CD4-positive, alpha-beta T cell (primary cell): ENCODE data around the gene DOCK4. TPM values are rescaled to one million over a fixed set of nuclear protein-coding genes. Genes with fewer than 3 reads are reported as not detected.
A peak's percentile ranks its signal among the peaks of the same experiment; 100 is the strongest.

Experiments
- ATAC-seq: fragments of 200-7000 bp; cut with Tn5 transposase; one replicate; pipeline ENCODE4 v1.10.0; 2022; ENCODE audit warnings: mild to moderate bottlenecking; ENCODE audit not compliant: poor library complexity
- CTCF ChIA-PET: fragments of 350-600 bp; sonication (Branson Sonifier 250); formaldehyde crosslinking; loops from one replicate; lab custom pipeline; 2021; ENCODE audit warnings: antibody characterized with exemption, inconsistent platforms; lab: Charles Lee
- POLR2A ChIA-PET: fragments of 350-600 bp; sonication (Branson Sonifier 250); formaldehyde crosslinking; loops from one replicate; lab custom pipeline; 2021; ENCODE audit warnings: antibody characterized with exemption, inconsistent platforms; lab: Charles Lee
- DNase-seq, 14 experiments: peaks; one replicate each; pipeline ENCODE4 v3.0.0-alpha.2; 2013 to 2020; ENCODE audit warnings: mixed read lengths in 2 of 14
- H3K27ac ChIP-seq, 2 donors: one replicate each; pipeline versions ENCODE4 v1.5.1 to v1.7.0; 2013; ENCODE audit warnings: low read length in 2 of 2, low read depth in 1 of 2, mild to moderate bottlenecking in 1 of 2
- H3K27me3 ChIP-seq, 2 experiments: 1 replicate in 1 of 2; 2 replicates in 1 of 2; pipeline versions ENCODE4 v1.6.1 to v1.7.0; 2013; ENCODE audit warnings: low read length in 2 of 2, control low read depth in 1 of 2, mild to moderate bottlenecking in 1 of 2, moderate library complexity in 1 of 2; ENCODE audit not compliant: insufficient read depth in 2 of 2, control insufficient read depth in 1 of 2
- H3K36me3 ChIP-seq: one replicate; pipeline ENCODE4 v1.6.1; 2013; ENCODE audit warnings: low read length, control low read depth; ENCODE audit not compliant: insufficient read depth
- H3K4me1 ChIP-seq: one replicate; pipeline ENCODE4 v1.6.1; 2013; ENCODE audit warnings: low read length, control low read depth; ENCODE audit not compliant: insufficient read depth
- H3K4me3 ChIP-seq: one replicate; pipeline ENCODE4 v1.5.1; 2013; ENCODE audit warnings: mild to moderate bottlenecking, low read length, moderate library complexity
- H3K9me3 ChIP-seq, 2 experiments: 1 replicate in 1 of 2; 2 replicates in 1 of 2; pipeline versions ENCODE4 v1.6.1 to v1.7.0; 2013; ENCODE audit warnings: low read length in 2 of 2, mild to moderate bottlenecking in 2 of 2, control low read depth in 1 of 2, moderate library complexity in 1 of 2; ENCODE audit not compliant: control insufficient read depth in 1 of 2, insufficient read depth in 1 of 2
- H3K27ac Mint-ChIP-seq: one replicate; pipeline ENCODE4 v1.8.0; 2020; ENCODE audit warnings: mixed read lengths
- H3K27me3 Mint-ChIP-seq: one replicate; pipeline ENCODE4 v1.8.0; 2021; ENCODE audit warnings: mixed read lengths
- H3K36me3 Mint-ChIP-seq: one replicate; pipeline ENCODE4 v1.8.0; 2021; ENCODE audit warnings: low read depth, mixed read lengths
- H3K4me1 Mint-ChIP-seq: one replicate; pipeline ENCODE4 v1.8.0; 2021; ENCODE audit warnings: low read depth, mixed read lengths
- H3K4me3 Mint-ChIP-seq: one replicate; pipeline ENCODE4 v1.8.0; 2020; ENCODE audit warnings: mild to moderate bottlenecking, mixed read lengths
- H3K9me3 Mint-ChIP-seq: one replicate; pipeline ENCODE4 v1.8.0; 2020; ENCODE audit warnings: mixed read lengths
- intact Hi-C, 2 experiments: fragments of 100-400 bp; cut with DNase I in 1 of 2; cut with micrococcal nuclease in 1 of 2; formaldehyde crosslinking; loops; one replicate each; pipeline versions ENCODE4 v1.15.1 to v1.9.0; 2023 to 2025; cut with DNase I, micrococcal nuclease
- total RNA-seq, 174 experiments: library from RNA in 2 of 174; stranded (reverse) in 2 of 174; gene quantifications; one replicate each; pipeline ENCODE4 v1.2.3 and lab custom pipeline; 2021 to 2026
- TF ChIP-seq, protein P1 (sequence below): fragments of 200-600 bp; IDR thresholded peaks from one replicate; pipeline ENCODE4 v1.8.0; 2022; ENCODE audit warnings: antibody characterized with exemption, mild to moderate bottlenecking

DOCK4 gene
- total RNA-seq, 2 experiments from 2014 or later, result 0.31 to 0.38 TPM

DNA sequence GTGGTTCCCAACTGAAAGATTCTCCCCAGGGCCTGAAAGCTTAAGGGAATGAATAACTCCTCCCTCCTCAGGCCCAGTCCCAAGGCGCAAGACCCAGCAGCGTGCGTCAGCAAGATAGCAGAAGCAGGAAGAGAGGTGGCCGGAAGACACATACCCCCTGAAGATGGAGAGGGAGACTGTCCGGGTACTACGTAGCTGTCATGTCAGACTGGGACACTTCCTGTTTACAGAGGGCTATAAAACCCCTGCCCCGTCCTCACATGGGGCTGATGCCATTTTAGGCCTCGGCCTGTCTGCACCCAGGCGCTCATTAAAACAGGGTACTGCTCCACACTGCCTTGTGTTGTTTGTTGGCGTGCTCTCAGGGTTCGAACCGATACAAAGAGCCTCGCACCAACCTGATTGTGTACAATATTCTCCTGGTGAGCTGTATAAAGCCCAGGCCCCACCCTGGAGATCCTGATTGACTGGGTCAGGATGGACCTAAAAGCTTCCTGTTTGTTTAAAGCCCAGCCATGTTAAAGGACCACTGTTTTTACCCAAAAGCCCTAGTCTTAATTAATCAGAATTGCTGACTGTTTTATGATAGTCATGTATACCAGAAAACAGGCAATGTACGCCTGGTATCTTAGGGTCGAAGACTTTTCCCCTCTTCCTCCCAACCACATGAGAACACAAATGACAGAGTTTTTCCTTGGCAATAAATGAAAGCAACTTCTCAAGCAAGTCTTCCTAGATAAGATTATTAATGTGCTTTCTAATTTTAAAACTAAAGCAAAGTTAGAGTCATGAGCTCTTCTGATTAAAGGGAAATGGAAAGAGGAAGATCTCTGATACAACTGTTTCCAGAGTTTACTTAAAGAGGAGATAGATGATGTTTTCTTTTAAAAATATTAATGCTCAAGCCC is 251.5 kb downstream of the DOCK4 start:
- no peak for ATAC-seq
- TF ChIP-seq, protein P1, sequence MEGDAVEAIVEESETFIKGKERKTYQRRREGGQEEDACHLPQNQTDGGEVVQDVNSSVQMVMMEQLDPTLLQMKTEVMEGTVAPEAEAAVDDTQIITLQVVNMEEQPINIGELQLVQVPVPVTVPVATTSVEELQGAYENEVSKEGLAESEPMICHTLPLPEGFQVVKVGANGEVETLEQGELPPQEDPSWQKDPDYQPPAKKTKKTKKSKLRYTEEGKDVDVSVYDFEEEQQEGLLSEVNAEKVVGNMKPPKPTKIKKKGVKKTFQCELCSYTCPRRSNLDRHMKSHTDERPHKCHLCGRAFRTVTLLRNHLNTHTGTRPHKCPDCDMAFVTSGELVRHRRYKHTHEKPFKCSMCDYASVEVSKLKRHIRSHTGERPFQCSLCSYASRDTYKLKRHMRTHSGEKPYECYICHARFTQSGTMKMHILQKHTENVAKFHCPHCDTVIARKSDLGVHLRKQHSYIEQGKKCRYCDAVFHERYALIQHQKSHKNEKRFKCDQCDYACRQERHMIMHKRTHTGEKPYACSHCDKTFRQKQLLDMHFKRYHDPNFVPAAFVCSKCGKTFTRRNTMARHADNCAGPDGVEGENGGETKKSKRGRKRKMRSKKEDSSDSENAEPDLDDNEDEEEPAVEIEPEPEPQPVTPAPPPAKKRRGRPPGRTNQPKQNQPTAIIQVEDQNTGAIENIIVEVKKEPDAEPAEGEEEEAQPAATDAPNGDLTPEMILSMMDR, result no peak
- Histone ChIP-seq H3K27ac (no peak overlapping the region), H3K4me1 (no peaks in the 10 kb centered on the region), H3K9me3 (peaks cover 0 to 3% of the 10 kb centered on the region in 2 experiments), H3K27me3 (no peaks in the 10 kb centered on the region), H3K36me3 (no peaks in the 10 kb centered on the region), H3K4me3 (no peak overlapping the region)
- ChIA-PET POLR2A (no interaction called here), CTCF (no interaction called here)
- Mint-ChIP-seq H3K27me3 (no peaks in the 10 kb centered on the region), H3K27ac (no peak overlapping the region), H3K4me3 (no peak overlapping the region), H3K36me3 (no peaks in the 10 kb centered on the region), H3K9me3 (no peaks in the 10 kb centered on the region), H3K4me1 (no peaks in the 10 kb centered on the region)
- no peak for DNase-seq
- intact Hi-C loops, result loop anchor here in 1 of 2 experiments (5.0 kb wide), 1 partner anchor 463 kb away; no protein-coding TSS in a partner anchor

DNA sequence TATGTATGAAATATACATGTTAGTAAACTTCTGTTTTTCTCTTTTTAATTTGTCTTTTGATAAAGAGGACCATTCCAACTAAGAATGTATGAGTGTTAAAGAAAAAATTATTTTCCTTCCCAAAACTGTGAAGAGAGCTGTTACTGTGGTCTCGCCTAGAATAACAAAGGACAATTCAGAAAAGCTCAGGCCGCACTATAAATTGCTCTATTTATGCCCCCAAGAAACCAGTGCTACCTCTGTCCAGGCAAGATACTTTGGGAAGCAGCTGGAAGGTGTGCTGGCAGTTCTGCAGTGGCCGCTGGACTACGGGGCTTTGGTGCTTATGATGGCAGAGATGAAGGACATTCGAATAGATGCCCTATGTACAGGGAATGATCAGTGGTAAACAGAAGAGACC is 252.1 kb downstream of the DOCK4 start:
- no peak for ATAC-seq
- Mint-ChIP-seq H3K4me1 (no peaks in the 10 kb centered on the region), H3K36me3 (no peaks in the 10 kb centered on the region), H3K27me3 (no peaks in the 10 kb centered on the region), H3K27ac (no peak overlapping the region), H3K9me3 (no peaks in the 10 kb centered on the region), H3K4me3 (no peak overlapping the region)
- intact Hi-C loops, result no loop called here
- peaks cover 0 to 3% of the 10 kb centered on the region in 2 experiments for H3K9me3 ChIP-seq
- H3K27ac ChIP-seq, result no peak overlapping the region
- H3K27me3 ChIP-seq, result no peaks in the 10 kb centered on the region
- H3K36me3 ChIP-seq, result no peaks in the 10 kb centered on the region
- H3K4me1 ChIP-seq, result no peaks in the 10 kb centered on the region
- ChIA-PET POLR2A (no interaction called here), CTCF (no interaction called here)
- no peak for DNase-seq
- H3K4me3 ChIP-seq, result no peak overlapping the region
- TF ChIP-seq, protein P1, result no peak

DNA sequence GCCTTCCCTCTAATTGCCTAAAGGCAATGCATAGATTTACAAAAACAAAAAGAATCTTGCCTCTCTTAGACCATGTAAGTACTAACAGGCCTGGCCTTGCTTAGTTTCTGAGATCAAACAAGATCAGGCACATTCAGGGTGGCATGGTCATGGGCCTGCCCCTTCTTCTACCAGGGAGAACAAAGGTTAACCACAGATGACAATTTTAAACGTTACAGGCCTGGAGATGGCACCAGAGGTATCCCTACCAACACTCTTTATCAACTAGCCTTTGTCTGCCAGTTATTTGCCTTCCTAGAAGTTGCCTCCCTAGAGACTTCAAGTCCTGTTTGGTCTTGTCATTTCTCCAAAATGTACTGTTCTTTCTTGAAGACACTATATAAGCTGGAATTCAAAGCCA is 252.6 kb downstream of the DOCK4 start:
- no peak overlapping the region for H3K27ac ChIP-seq
- Mint-ChIP-seq H3K9me3 (no peaks in the 10 kb centered on the region), H3K27me3 (no peaks in the 10 kb centered on the region), H3K36me3 (no peaks in the 10 kb centered on the region), H3K27ac (no peak overlapping the region), H3K4me1 (no peaks in the 10 kb centered on the region), H3K4me3 (no peak overlapping the region)
- TF ChIP-seq, protein P1, result no peak
- ATAC-seq, result no peak
- no peak overlapping the region for H3K4me3 ChIP-seq
- H3K4me1 ChIP-seq, result no peaks in the 10 kb centered on the region
- intact Hi-C loops, result loop anchor here in 1 of 2 experiments (1.0 kb wide), 1 partner anchor 25 kb away; no protein-coding TSS in a partner anchor
- no peaks in the 10 kb centered on the region for H3K36me3 ChIP-seq
- CTCF ChIA-PET, result no interaction called here
- POLR2A ChIA-PET, result no interaction called here
- H3K9me3 ChIP-seq, result peaks cover 0 to 3% of the 10 kb centered on the region in 2 experiments
- peak in 1 of 14 experiments; percentile 3 for DNase-seq
- H3K27me3 ChIP-seq, result no peaks in the 10 kb centered on the region
